Loucy (cell line): ENCODE data around the gene TNFSF12.

Source experiments
- H2AFZ ChIP-seq: fragments of 200-600 bp; sonication (generic); 2 replicates; pipeline ENCODE4 v1.6.0; 2016; ENCODE audit warnings: antibody characterized with exemption, mild to moderate bottlenecking, low read length, moderate library complexity
- H3F3A ChIP-seq: fragments of 200-600 bp; 2 replicates; pipeline ENCODE4 v1.6.0; 2016; ENCODE audit warnings: antibody characterized with exemption, low read depth, mild to moderate bottlenecking
- H3K27me3 ChIP-seq: fragments of 200-600 bp; sonication (generic); 2 replicates; pipeline ENCODE4 v1.6.1; 2014; ENCODE audit warnings: low read length, mild to moderate bottlenecking; ENCODE audit not compliant: insufficient read depth, poor library complexity, severe bottlenecking
- H3K36me3 ChIP-seq: fragments of 200-600 bp; sonication (generic); 2 replicates; pipeline ENCODE4 v1.6.1; 2016; ENCODE audit warnings: low read length; ENCODE audit not compliant: insufficient read depth
- H3K4me1 ChIP-seq: fragments of 200-600 bp; sonication (generic); 2 replicates; pipeline ENCODE4 v1.5.1; 2014; ENCODE audit warnings: low read length, mild to moderate bottlenecking; ENCODE audit not compliant: insufficient read depth, poor library complexity, severe bottlenecking
- H3K4me2 ChIP-seq: fragments of 200-600 bp; sonication (generic); 2 replicates; pipeline ENCODE4 v1.6.0; 2014; ENCODE audit warnings: antibody characterized with exemption, low read length, low read depth, mild to moderate bottlenecking; ENCODE audit not compliant: poor library complexity, severe bottlenecking
- H3K4me3 ChIP-seq: fragments of 200-600 bp; sonication (generic); 2 replicates; pipeline ENCODE4 v1.5.1; 2014; ENCODE audit warnings: low read length, mild to moderate bottlenecking, mixed read lengths; ENCODE audit not compliant: poor library complexity, severe bottlenecking
- H3K79me2 ChIP-seq: fragments of 200-600 bp; sonication (generic); 2 replicates; pipeline ENCODE4 v1.6.1; 2014; ENCODE audit warnings: low read length; ENCODE audit not compliant: insufficient read depth
- H3K9ac ChIP-seq: fragments of 200-600 bp; sonication (generic); 2 replicates; pipeline ENCODE4 v1.6.0; 2014; ENCODE audit warnings: mild to moderate bottlenecking, low read depth, low read length, moderate library complexity; ENCODE audit not compliant: poor library complexity, severe bottlenecking
- H3K9me2 ChIP-seq: fragments of 200-600 bp; sonication (generic); replicated peaks from 2 replicates; pipeline ENCODE4 v1.6.1; 2016; ENCODE audit warnings: low read depth, low read length, mixed read lengths
- H3K9me3 ChIP-seq: fragments of 200-600 bp; sonication (generic); 2 replicates; pipeline ENCODE4 v1.6.1; 2014; ENCODE audit warnings: mild to moderate bottlenecking, antibody characterized with exemption, low read length, low read depth; ENCODE audit not compliant: insufficient read depth
- H4K20me1 ChIP-seq: fragments of 200-600 bp; sonication (generic); 2 replicates; pipeline ENCODE4 v1.6.0; 2014; ENCODE audit warnings: antibody characterized with exemption, low read length, mild to moderate bottlenecking; ENCODE audit not compliant: insufficient read depth, poor library complexity, severe bottlenecking
- EZH2phosphoT487 ChIP-seq: fragments of 200-600 bp; IDR thresholded peaks from 2 replicates; pipeline ENCODE4 v1.6.1; 2018; ENCODE audit warnings: antibody characterized with exemption, mild to moderate bottlenecking, moderate library complexity, borderline replicate concordance
- TF ChIP-seq, protein P1 (sequence below): fragments of 200-600 bp; sonication (generic); conservative IDR thresholded peaks from 2 replicates; pipeline ENCODE4 v1.5.1; 2014; ENCODE audit warnings: mild to moderate bottlenecking, antibody characterized with exemption, low read length

TNFSF12 gene

GRCh38 chr17:7606280-7606679 lies 57.4 kb downstream of the TNFSF12 start:
- Histone ChIP-seq H3F3A (no peaks in the 10 kb centered on the region), H3K4me3 (no peak overlapping the region), H2AFZ (no peak overlapping the region), H4K20me1 (peaks cover 18% of the 10 kb centered on the region), H3K27me3 (no peaks in the 10 kb centered on the region), H3K9ac (no peak overlapping the region), H3K9me3 (no peaks in the 10 kb centered on the region), H3K36me3 (peaks cover 33% of the 10 kb centered on the region; the same call in 1 of the 2 replicates), H3K4me2 (peak overlapping the region; percentile 1), H3K4me1 (peaks cover 22% of the 10 kb centered on the region), H3K9me2 (no peaks in the 10 kb centered on the region), H3K79me2 (peaks cover 26% of the 10 kb centered on the region)
- no peak for TF ChIP-seq EZH2phosphoT487
- TF ChIP-seq, protein P1, sequence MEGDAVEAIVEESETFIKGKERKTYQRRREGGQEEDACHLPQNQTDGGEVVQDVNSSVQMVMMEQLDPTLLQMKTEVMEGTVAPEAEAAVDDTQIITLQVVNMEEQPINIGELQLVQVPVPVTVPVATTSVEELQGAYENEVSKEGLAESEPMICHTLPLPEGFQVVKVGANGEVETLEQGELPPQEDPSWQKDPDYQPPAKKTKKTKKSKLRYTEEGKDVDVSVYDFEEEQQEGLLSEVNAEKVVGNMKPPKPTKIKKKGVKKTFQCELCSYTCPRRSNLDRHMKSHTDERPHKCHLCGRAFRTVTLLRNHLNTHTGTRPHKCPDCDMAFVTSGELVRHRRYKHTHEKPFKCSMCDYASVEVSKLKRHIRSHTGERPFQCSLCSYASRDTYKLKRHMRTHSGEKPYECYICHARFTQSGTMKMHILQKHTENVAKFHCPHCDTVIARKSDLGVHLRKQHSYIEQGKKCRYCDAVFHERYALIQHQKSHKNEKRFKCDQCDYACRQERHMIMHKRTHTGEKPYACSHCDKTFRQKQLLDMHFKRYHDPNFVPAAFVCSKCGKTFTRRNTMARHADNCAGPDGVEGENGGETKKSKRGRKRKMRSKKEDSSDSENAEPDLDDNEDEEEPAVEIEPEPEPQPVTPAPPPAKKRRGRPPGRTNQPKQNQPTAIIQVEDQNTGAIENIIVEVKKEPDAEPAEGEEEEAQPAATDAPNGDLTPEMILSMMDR: no peak
